Stimulated activated CD8-positive, alpha-beta memory T cell treated with anti-CD3 and anti-CD28 coated beads, Interleukin-15, amount 100 ng/mL, for 1 hour (primary cell): ENCODE data around the gene GOLGA1.

ENCODE experiments used
- DNase-seq: peaks from one replicate; pipeline ENCODE4 v3.0.0-alpha.2; 2020; ENCODE audit warnings: low read depth

The GOLGA1 gene

DNA sequence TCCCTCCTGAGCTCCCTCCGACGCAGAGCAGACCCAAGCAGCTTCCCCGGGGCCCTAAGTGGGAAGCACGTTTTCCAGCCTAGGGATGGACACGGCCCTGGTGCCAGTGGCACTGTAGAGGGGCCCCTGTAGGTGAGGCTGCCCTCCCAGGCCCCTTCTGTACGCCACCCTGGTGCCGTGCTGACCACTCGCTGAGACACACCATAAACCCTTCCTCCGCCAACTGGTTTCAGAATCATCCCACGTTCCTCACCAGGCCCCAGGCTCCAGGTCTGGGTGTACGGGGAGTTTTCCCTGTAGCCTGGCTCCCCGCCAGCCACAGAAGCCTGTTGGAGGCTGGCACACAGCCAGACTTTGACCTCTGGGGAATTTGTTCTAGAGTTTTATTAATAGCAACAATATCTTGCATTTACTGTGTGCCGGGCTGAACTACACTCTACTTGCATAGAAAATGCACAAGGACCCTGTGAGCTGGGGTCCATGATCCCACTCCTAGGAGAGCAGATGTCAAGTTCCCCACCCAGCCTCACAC, 105.8 kb downstream of the GOLGA1 start:
- DNase-seq, result no peak

DNA sequence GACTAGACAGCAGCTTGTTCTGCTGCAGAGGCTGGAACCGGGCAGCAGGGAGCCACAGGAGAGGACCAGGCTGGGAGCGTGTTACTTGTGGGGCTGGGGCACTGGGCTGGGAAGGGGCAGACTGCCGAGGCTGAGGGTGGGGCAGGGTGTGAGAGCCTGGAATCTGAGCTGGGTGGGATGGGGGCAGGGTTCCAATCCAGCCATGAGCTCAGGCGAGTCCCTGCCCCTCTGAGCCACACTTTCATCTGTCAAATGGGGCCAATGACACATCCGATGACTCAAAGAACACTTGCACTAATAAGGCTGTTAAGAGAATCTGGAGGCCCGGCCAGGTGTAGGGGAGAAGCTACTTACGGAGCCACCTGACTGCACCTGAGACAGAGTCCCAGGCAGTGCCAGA, 106.3 kb downstream of the GOLGA1 start:
- DNase-seq, result no peak

DNA sequence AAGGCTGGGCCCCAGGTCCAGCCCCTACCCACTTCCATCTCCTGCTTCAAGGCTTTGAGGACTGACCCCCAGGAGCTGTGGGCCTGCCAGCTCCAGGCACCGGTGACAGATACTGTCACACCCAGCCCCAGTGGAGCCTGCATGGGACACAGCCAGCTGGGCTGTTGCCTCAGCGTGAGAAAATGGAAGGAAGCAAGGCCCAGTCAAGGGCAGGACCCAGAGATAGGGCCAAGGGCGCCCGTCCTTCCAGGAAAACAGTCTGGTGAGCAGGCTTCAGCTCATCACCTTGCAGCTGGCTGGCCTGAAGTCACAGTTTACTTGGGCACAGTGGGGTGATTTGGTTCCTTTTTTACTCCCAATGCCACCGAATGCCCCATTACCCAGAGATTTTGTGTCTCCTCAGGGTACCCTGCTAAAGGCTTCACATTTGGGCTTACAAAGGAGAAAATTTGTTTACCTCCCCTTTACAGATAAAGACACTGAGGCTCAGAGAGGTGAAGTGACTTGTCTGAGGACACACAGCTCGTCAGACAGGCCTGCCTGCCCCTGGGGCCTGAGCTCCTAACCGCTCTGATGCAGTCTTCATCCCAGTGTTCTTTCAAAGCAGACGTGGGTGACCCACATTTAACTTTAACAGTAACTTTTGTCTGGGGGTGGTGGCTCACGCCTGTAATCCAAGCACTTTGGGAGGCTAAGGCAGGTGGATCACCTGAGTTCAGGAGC, 109.1 kb downstream of the GOLGA1 start:
- no peak for DNase-seq

DNA sequence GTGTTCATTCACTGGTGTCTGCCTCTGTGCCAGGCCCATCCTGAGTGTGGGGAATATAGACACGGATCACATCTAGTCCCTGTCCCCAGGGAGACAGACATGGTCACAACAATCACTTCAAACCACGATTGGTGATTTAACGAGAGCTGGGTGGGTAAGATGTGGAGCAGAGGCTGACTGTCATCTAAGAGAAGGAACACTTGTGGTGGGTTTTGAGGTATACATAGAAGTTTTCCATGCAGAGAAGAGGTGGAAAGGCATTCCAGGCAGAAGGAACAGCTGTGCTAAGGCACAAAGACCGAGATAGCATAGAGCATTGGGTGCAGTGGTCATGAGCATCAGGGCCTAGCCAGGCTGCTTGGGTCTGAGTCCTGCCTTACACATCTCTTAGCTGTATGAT, 110.3 kb downstream of the GOLGA1 start:
- DNase-seq, result no peak

DNA sequence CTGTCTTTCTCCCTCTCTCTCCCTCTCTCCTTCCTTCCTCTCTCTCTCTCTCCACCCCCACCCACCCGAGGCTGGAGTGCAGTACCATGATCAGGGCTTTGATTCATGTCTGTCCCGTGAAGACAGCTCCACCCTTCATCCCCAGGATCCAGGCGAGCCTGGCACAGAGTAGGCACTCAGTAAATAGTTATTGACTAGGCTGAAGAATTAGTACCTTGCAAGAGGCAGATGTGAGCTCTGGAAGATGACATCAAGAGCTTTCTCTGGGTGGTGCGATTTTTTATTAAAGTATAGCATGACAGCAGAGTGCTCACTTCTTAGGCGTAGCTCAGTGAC, 111.6 kb downstream of the GOLGA1 start:
- no peak for DNase-seq

DNA sequence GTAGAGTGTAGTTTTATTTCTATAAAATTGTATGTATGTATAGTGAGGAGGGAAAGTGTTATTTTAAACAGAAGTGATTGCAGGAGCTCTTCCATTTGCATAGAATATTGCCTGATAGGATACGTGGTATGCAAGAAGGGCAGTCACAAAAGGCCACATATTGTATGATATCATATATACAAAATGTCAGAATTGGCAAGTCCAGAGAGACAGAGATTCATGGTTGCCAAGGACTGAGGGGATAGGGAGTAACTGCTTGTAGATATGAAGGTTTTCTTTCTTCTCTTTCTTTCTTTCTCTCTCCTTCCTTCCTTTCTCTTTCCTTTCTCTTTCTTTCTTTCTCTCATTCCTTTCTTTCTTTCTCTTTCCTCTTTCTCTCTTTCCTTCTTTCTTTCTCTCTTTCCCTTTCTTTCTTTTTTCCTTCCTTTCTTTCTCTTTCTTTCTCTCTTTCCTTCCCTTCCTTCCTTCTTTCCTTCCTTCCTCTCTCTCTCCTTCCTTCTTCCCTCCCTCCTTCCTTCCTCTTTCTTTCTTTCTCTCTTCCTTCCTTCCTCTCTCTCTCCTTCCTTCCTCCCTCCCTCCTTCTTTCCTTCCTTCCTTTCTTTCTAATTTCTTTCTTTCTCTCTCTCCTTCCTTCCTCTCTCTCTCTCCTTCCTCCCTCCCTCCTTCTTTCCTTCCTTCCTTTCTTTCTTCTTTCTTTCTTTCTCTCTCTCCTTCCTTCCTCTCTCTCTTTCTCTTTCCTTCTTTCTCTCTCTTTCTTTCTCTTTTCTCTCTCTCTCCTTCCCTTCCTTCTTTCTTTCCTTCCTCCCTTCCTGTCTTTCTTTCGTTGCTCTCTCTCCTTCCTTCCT, 112.2 kb downstream of the GOLGA1 start:
- DNase-seq, result no peak
